ENCODE measurements around the gene ARL14.

- TF ChIP-seq CTCF (IDR thresholded peaks at IDR 0.05) (no peak), POLR2A (IDR thresholded peaks at IDR 0.05) (no peak), EP300 (IDR thresholded peaks at IDR 0.05) (no peak), POLR2AphosphoS5 (IDR thresholded peaks at IDR 0.05) (no peak)
Measured at GRCh38 chr3:160703974-160704373, 27.0 kb downstream of the ARL14 start.
